GM18517 (cell line): ENCODE results near the gene ROBO2.

Experiments
- ATAC-seq: cut with Tn5 transposase; IDR thresholded peaks from one replicate; pipeline ENCODE4 v1.9.1; 2021; ENCODE audit warnings: mild to moderate bottlenecking, moderate library complexity; ENCODE audit not compliant: unreplicated experiment

The ROBO2 gene

DNA sequence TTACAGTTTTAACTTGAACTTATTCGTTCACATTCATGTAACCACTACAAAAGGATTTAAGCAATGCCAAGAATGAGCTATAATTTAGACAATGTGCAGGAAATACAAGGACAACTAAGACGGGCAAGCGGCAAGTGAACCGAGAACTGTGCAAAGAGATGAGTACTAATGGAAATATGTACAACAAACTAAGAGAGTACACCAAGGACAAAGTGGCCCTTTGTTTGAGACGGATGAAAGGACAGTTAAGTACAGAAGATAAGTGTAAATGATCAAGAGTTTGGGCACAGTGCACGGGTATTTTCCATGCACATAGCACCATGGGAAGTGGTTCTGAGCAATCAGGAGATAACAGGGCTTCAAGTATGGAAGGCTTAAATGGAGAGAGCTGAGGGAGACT lies 281.7 kb downstream of the ROBO2 start:
- ATAC-seq: no peak

DNA sequence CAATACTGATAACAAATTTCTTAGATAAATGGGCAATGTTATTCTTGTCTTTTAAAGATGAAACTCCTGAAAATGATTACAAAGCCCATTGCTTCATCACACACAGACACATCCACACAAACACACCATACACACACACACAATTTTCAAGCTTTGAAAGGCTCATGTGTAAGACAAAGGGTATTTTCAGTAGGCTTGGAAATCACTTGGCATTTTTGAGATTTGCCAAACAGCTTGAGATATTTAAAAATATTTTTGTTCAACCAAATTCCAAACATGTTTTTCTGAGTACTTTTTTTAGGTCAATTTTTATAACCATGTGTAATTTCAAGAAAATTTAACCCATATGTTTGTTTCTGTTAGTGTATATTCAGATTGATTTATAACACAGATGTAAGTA lies 283.7 kb downstream of the ROBO2 start:
- ATAC-seq: no peak

DNA sequence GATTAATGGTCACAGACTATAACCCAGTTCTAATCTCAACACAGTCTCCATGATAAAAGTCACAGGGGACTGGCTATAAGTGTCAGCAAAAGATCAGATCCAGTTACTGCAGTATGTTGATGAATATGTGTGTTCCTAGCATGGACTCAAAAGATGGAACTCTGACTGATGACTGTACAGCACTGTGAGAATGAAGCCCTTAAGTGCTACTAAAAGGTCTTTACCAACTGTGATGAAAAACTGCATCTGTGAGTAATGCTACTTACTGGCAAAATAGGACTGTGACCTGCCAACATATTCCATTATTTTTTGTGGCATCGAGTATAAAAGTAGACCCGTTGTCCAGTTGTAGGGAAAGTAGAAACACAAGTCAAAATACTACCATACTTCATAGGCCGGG lies 284.2 kb downstream of the ROBO2 start:
- ATAC-seq: no peak

DNA sequence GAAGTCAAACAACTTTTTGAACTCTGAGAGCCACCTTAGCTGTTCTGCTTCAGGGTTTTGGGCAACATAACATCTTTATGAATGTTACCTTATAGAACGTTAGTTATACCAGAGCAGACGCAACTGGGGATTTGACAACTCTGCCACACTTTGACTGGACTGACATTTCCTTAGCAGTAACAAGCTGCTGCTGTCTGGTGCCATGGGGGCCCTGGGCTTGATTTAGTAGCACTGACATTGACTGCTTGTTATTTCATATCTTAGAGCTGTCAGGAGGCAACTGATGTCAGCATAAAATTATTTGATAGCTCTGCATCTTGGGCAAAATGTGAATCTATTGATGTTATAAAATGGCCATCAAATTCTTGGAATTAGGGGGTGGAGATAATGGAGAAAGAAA lies 285.4 kb downstream of the ROBO2 start:
- ATAC-seq: no peak

DNA sequence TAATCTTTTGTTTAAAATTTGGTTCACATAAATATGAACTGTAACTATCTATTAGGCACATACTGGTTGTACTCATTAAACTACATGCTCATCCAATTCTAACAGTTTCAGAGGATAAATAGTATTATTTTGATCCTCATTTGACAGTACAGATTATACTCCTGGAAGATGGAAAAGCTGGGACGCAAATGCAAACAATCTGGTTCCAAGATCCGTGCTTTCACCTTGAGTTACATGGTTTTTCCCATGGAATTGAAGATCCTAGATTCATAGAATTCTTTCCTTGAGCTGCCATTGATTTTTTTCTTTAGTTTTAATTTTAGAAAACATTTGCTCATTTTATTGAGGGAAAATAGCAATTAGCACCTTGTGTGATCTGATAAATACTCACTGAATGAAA lies 285.8 kb downstream of the ROBO2 start:
- ATAC-seq: no peak

DNA sequence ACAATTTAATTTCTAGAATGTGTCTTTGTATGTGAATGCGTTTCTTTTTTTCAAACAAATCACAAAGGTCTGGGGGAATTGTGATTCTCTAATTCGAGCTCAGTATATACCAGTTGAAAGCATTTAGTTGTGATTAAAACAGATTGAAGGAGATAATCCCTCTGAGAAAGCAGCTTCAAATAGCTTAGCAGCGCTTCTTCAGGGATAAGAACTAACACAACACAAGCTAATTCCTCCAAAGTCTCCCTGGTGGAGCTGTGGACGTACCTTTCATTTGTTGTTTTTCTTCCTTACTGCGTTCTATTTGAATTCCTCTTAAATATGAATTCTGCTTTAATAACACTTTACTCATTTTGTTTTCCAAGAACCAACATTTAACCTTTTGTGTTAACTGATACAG lies 286.7 kb downstream of the ROBO2 start:
- no peak for ATAC-seq

DNA sequence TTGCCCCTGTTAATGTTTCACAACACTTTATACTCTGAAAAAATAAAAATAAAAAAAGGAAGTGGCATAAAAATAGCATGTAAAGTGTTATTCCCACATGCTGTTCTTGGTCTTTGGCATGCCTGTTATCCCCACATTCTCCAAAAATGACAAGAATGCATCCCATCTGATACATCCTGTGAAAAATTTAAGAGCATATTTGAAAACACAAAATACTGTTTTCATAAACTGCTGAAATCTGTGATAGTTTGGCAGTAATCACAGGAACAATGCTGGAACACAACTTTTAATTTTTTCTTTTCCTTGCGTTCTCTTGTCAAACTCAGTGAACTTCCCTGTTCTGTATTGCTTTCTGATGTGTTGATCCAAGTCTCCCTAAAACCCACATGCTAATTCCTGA lies 288.8 kb downstream of the ROBO2 start:
- ATAC-seq: no peak

DNA sequence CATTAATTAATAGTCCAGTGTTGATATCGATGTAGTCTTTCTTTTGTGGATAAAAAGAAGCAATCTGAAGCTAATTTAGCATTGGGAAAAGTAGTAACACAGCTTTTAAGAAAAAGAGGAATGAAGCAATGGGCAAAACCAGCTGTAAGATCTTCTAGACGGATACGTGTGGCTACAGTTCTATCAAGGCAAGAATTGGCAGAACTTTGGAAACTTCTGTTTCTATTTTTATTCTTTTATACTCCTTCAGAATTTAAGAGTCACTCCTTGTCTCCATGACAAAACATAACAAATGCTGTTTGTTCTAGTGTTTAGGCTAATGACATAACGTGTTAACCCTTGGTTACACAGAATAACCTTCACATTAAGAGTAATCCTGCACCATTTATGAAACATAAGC lies 289.2 kb downstream of the ROBO2 start:
- ATAC-seq: no peak

DNA sequence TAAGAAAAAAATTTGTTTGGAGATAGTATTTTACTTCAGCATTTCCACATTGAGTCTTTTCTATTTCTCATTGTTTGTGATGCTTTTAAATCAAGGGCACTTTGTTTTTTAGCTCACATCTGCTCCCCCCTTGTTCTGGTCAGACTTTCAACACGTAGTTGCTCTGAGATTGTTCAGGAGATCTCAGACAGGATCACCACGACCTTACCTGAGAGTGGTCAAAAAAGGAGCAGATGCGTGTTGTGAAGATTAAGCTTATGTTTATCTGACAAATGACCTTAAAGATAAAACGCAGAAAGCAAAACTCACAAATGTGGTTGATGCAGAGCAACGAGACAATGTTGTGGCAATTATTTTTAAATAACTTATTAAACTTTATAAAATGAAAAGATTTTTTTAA lies 298.3 kb downstream of the ROBO2 start:
- no peak for ATAC-seq

DNA sequence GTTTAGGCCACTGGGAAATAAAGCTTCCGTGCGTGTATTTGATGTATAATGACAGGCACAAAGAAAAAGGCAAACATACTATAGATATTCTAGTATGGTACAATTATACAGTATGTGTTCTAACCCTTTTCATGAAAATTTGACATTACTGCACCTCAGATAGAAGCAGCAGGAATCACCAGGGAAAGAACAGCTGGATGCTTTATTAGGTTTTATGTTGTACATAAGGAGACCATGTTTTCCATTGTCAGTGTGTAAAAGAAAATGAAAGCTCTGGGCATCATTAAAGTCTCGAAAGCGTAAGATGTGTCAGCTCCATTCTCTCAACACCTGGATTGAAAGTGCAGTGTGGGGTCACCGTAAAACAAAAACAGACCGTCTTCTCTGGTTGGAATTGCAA lies 302.1 kb downstream of the ROBO2 start:
- no peak for ATAC-seq

DNA sequence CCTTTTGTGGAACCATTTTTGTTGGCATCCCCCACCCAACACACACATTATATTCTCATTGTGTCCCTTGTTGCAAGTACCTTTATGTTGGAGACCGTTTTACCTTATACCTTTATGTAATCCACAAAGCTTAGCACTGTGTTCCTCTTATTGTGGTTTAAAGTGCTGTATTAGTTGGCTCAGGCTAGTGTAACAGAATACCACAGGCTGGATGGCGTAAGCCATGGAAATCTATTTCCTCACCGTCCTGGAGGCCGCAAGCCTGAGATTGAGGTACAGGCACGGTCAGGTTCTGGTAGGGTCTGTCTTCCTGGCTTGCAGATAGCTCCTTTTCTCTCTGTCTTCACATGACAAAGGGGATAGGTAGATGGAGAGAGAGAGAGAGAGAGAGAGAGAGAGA lies 302.8 kb downstream of the ROBO2 start:
- ATAC-seq: no peak

DNA sequence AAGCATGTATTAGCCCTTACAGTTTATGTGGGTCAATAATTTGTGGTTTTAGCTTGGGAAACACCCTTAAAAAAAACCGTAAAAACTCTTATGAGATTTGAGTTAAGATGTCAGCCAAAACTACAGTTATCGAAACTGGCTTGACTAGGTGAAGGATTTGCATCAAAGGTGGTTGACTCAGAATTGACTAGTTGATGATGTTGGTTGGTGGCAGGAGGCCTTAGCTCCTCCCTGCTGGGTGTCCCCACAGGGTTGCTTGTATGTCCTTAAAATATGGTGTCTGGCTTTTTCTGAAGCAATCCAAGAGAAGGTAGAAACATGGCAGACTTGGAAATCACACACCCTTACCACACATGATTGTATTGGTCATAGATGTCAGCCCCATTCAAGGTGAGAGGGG lies 305.1 kb downstream of the ROBO2 start:
- no peak for ATAC-seq

DNA sequence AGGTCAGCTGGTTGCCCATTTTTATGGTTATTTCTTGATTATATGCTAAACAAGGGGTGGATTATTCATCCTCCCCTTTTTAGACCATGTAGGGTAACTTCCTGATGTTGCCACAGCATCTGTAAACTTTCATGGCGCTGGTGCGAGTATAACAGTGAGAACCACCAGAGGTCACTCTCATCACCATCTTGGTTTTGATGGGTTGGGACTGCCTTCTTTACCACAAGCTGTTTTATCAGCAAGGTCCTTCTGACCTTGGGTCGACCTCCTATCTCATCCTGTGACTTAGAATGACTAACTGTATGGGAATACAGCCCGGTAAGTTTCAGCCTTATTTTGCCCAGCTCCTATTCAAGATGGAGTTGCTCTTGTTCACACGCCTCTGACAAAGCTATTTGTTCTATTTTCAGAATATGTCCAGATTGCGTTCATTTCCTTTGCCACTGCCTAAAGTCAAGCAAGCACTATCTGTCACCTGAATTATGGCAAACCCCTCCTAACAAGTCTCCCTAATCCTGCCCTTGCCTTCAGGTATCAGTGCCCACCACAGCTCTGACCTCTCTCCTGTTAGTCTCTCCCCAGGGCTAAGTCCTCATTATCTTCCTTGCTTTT lies 308.5 kb downstream of the ROBO2 start:
- no peak for ATAC-seq

DNA sequence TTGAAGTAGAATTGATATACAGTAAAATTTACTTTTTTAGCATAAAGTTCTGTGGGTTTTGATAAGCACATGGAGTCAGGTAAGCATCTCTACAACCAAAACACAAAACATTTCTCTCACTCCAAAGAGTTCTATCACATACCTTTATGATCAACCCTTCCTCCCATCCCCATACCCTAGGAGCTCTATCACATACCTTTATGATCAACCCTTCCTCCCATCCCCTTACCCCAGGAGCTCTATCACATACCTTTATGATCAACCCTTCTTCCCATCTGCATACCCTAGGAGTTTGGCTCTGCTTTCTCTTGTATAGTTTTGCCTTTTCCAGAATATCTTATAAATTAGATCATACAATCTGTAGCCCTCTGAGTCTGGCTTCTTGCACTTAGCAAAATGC lies 315.1 kb downstream of the ROBO2 start:
- ATAC-seq: no peak

DNA sequence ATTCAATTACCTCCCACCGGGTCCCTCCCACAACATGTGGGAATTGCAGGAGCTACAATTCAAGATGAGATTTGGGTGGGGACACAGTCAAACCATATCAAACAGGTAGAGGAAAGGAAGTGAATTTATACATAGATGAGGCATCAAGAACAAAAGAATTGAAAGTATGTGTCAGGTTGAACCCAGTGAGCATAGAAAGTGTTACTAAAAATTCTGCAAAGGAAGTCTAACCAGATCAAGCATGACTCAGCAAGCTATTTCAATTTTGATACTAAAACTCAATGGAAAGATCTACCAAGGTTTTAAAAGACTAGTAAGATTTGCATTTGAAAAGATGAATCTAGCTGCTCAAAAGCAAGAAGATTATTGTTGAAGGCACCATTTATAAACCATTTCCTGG lies 323.0 kb downstream of the ROBO2 start:
- ATAC-seq: no peak

DNA sequence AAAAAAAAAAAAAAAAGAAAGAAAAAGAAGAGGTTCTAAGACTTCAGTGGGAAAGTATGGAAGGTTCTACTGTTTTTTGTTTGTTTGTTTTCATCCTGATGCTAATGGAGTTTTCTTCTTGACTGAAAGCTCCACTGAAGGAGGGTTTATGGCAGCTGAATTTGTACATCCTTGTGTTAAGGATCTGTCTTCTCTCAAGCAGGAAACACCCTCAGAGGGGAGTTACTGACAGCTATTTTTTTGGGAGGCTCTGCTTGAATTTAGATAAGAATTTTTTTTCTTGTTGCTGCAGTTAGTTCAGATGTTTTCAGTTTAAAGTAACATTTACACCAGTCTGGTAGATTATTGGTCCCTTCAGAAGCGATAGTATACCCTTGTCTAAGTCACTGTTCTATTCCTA lies 325.3 kb downstream of the ROBO2 start:
- no peak for ATAC-seq

DNA sequence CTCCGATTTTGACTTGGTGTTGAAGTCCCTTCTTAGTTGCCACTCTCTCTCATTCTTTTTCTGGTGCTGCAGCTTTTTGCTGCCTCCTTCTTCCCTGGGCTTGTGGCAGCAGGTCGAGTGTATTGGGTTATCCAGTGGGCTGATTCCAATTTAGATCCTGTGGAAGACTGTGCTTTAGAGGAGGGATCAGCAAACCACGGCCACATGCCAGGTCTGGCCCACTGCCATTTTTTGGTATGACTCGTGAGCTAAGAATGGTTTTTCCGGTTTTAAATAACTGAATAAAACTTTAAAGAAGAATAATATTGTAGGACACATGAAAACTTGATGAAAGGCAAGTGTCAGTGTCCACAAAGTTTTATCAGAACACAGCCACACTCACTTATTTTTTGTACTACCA lies 330.5 kb downstream of the ROBO2 start:
- ATAC-seq: no peak

DNA sequence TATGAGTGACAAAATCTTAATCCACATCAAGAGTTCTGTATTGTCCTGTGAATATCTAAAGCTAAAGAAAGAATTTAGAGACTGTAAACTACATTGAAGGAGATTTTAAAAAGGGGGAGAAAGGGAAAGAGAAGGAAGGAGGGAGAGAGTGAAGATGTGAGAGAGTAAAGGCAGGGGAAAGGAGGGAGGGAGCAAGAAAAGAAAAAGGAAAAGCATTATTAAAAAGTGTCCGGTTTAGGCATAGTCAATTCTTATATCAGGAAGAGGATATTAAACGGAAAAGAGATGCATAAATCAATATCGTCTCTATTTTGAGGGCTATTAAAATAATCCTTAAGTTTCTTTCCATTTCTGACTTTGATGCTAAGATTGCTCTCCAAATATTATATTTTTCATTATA lies 332.1 kb downstream of the ROBO2 start:
- ATAC-seq: no peak

DNA sequence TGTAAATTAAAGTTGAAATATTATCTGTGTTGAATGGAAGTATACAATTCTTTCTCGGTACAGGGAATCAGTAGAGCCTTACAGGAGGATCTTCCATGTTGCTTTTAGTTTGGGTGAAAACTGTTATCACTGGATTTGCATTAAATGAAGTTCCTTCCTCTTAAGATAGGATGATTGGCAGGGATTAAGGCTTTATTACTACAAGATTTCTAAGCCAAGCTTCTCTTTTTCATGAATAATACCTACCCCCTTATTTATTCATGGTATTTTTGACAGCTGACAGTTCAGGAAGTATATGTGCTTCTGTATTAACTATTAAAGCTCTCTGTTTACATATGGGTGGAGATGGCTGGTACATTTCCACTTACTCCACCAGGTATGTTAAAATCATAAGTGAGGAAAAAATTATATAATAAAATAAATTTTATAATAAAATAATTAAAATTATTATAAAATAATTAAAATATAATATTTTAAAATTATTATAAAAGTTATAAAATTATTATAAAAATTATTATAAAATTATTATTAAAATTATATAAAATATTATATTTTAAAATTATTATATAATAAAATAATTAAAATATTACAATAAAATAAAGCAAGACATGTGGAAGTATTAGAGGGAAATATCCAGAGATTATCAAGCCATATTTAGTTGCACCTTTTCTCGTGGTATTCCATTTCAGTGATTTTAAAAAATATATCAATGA lies 332.9 kb downstream of the ROBO2 start:
- no peak for ATAC-seq

DNA sequence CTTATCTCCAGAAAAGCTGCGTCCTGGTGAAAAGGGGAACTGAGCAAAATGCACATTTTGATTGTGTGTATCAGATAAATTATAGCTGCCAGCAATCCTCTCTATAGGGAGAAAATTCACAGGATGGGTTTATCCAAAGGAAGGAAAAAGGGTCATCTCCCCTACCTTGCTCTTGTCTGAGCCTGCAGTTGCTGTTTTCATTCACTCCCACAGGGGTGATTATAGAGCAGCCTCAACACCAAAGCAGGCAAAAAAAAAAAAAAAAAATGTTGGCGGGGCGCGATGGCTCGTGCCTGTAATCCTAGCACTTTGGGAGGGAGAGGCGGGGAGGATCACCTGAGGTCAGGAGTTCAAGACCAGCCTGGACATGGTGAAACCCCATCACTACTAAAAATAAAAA lies 333.7 kb downstream of the ROBO2 start:
- ATAC-seq: no peak

DNA sequence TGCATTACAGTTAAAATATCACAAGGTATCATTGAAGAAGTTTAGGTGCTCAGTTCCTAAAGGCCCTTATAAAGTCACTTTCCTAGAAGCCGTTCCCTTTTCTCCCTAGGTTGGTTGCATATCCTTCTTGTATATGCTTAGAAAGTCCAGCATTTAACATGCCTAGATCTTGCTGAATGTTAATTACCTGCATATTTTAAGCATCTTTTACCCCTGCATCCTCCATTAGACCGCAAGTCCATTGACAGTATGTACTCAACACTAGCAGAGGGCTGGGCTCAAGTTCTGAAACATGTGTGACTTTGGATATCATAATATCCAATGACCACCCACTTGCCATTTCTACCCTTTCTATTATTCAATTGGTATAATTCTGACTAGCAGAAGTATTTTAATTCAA lies 336.6 kb downstream of the ROBO2 start:
- no peak for ATAC-seq

DNA sequence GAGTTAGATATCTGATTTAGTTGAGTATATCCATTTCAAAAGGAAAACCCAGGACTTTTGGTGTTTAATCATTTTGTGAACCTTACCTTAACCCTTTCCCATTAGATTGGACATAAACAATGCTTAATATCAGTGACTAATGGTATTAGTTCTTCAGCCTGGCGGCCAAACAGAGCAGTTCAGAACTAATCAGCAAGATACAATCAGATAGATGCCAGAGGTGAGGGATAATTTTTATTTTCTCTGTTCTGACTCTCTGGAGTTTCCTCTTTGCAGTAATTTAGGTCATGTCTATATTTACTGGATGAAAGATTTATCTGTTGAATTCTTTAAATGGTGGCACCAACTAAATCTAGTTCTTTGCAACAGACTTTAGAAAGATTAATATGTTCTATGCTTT lies 337.8 kb downstream of the ROBO2 start:
- ATAC-seq: no peak

DNA sequence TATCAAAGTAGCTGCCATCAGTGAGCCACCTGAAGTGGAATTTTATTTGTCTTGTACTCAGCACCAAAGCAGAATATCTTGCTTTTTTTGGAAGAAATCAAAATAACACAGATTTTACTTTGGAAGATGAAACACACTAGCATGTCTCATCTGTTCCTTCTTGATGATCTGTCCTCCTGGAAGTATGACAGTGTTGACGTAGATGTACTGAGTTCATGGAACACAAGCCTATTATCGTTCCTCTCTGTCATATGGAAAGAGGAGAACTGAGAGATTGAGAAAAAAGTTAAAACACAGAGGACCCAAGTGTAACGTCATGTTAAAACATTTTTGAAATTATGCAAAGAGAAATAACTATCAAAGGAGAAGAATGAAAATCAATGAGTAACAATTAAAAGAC lies 340.2 kb downstream of the ROBO2 start:
- no peak for ATAC-seq
